ENCODE data around the gene PTPRR.

DNA sequence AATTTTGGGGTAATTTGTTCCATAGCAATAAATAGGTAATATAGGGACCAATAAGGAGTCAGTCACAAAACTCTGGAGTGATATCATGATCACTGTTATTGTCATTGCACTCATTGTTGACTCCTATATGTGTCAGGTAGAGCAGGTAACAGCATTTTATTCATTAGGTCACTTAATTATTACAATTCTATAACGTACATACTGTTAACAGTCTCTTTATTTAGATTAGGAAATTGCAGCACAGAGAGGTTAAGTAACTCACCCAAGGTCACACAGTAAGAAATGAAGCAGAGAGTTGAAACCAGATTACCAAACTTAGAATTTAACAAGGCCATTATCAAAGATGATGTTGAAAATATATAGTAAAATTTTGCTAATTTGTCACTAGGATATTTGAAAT lies 233.6 kb downstream of the PTPRR start:
- no peak for TF ChIP-seq ZNF274 (IDR thresholded peaks at IDR 0.05; ENCODE audit: low read depth, low read length)
- TF ChIP-seq YY1 (IDR thresholded peaks at IDR 0.05; ENCODE audit: insufficient read depth, insufficient read length) = no peak
- no peak for TF ChIP-seq SUZ12 (IDR thresholded peaks at IDR 0.05; ENCODE audit: extremely low read depth, insufficient read depth, insufficient read length)

All from NT2/D1 (cell line).